Activated T-cell treated with anti-CD3 and anti-CD28 coated beads for 24 hours (primary cell): Measurements from ENCODE around the gene KERA.

Experiments used
- DNase-seq: peaks from one replicate; pipeline ENCODE4 v3.0.0-alpha.2; 2020; ENCODE audit warnings: low read depth

KERA gene

DNA sequence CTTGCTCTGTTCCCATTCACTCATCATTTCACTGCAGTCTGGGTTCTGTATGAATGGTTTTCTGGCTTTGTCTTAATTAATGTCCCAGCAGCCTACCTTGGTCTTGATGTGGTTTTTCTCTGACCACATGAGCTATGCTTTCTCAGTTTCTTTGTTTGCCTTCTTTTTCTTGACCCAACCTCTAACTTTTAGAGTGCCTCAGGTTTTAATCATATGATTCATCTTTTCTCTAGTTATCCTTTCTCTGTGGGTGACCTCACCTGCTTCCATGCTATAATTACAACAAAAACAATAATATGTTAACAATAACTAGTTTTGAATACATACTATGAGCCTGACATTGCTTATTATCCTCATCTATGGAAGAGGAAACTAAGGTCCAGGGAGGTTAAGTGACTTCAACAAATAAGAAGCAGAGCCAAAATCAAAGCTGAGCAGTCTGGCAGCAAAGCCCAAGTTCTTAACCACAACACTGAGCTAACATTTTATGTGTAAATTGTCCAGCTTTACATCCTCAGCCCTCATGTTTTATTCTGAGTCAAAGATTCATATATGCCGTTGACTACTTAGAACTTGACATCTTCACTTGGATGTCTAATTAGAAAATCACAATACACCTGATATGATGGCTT lies 48.4 kb downstream of the KERA start:
- DNase-seq: no peak

DNA sequence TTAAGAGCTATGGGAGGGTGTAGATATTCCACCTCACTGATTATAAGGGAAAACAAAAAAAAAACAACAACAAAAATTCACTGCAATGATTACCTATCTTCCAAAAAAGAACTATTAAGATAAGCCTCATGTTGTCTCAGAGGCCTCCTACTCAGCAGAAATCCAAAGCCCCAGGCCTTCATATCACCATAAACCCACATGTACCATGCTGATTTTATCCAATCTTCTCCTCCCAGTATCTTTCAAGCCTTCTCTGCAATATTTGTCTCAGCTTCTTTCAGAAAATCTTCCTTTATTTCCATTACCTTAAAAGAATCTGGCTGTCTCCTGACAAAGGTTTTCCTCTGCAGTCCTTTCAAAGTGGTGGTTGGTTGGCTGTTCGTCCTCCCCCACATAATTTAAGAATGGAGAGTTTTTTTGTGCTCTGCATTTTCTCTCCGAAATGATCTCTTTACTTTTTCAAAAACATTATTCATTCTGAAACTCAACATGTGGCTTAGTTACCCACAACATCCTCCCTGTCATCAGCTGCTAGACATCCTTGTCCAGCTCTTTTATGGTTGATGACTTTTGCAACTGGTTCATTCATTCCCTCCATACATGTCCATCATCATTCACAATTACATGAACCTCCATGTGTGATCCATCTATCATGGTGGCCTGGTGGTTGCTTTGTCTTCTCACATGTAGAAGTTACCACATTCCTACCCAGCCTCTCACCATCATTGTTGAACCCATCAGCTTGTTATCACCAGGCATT lies 50.1 kb downstream of the KERA start:
- no peak for DNase-seq

DNA sequence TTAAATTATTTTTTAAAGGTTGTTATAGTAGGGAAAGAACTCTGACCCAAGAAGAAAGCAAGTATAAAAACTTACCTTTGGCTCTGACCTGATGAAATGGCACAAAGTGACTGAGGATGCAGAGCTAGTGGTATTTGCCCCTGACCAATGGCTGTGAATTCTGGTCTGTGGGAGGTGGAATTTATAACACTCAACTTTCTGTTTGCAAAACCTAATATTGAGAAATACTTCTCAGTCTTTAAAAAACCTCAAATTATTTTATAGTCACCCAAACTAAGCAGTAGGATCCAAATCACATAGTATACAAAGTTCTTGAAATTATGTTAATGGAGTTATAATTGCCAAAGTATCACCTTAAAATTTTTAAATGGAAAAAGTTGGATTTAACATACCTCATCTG lies 53.0 kb downstream of the KERA start, which contains the start of gene EPYC:
EPYC (minus strand) TSS at position 101 of the 400 bp plus-strand sequence. CDS start 2,407 bp downstream, outside the sequence.
- DNase-seq: no peak

DNA sequence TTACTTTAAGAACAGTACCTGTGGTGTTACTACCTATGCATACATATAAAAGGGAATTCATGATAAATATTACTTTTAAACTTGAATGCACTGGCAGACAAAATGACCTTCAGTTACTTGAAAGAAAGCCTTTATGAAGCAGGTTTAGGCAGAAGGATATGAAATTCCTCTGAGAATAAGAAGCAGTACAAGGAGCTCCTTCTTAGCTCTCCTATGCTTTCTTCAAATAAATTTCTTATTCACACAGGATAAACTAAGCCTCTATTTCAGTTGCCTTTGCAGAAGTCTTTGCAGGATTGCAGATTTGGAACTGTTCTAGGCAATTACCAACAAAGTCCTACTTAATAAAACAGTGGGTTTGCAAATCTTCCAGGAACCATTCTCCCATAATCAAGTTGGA lies 54.1 kb downstream of the KERA start:
- no peak for DNase-seq

DNA sequence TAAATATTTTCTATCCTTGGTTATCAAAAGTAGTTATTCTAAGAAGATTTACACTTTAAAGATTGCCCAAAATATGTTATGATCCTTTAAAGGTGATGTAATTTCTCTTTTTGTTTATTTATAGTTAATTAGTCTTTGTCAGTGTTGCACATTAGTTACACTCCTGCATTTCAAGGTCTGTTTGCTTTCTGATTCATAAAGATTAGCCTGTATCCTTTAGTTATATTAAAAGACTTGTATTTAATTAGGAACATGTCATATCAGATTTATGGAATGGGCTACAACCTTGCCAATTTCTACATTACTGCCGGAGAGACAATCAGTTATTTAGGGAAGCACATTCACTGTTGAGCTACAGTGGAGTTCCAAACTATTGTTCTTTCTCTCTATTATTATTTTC lies 56.5 kb downstream of the KERA start:
- no peak for DNase-seq
